GF-D8 (cell line): ENCODE measurements around the gene SPR.
"Not testable (repeated sequence)": the region's sequence is repeated elsewhere in the genome, so short reads cannot be mapped to it uniquely, and the experiment has no call there.

Experiments used
- DNase-seq: peaks from one replicate; lab custom pipeline; 2025; lab: John Stamatoyannopoulos, UW

SPR gene

GRCh38 chr2:72888438-72889202, 1.4 kb downstream of the SPR start:
- no peak for DNase-seq

- DNase-seq, result no peak
These were observed 2.8 kb downstream of the SPR start for GRCh38 chr2:72889991-72890390.

GRCh38 chr2:72891091-72891818, 4.0 kb downstream of the SPR start:
- DNase-seq, result no peak

- DNase-seq, result no peak
These were observed 5.4 kb downstream of the SPR start for GRCh38 chr2:72892506-72893173.

- no peak for DNase-seq
These were observed 6.5 kb downstream of the SPR start for GRCh38 chr2:72893594-72894319.

GRCh38 chr2:72894514-72894913, 7.3 kb downstream of the SPR start:
- no peak for DNase-seq

- DNase-seq, result no peak
These were observed 7.9 kb downstream of the SPR start for GRCh38 chr2:72895154-72895553.

- no peak for DNase-seq
These were observed 8.6 kb downstream of the SPR start for GRCh38 chr2:72895759-72896281.

- no peak for DNase-seq
These were observed 9.2 kb downstream of the SPR start for GRCh38 chr2:72896446-72896845.

- no peak for DNase-seq
These were observed 10.8 kb downstream of the SPR start for GRCh38 chr2:72897785-72898584.

GRCh38 chr2:72898585-72898906, 11.3 kb downstream of the SPR start:
- DNase-seq, result no peak

GRCh38 chr2:72900191-72900825, 13.1 kb downstream of the SPR start:
- DNase-seq, result no peak

- DNase-seq, result no peak
These were observed 14.2 kb downstream of the SPR start for GRCh38 chr2:72901426-72901825.

- not testable (repeated sequence) for DNase-seq
These were observed 20.2 kb downstream of the SPR start for GRCh38 chr2:72907369-72907768.

GRCh38 chr2:72908741-72909140, 21.5 kb downstream of the SPR start:
- DNase-seq, result no peak

- DNase-seq, result no peak
These were observed 24.0 kb downstream of the SPR start for GRCh38 chr2:72911256-72911655.

- no peak for DNase-seq
These were observed 26.4 kb downstream of the SPR start for GRCh38 chr2:72913486-72914205.

GRCh38 chr2:72914206-72914559, 27.0 kb downstream of the SPR start:
- no peak for DNase-seq

GRCh38 chr2:72914589-72915319, 27.5 kb downstream of the SPR start:
- no peak for DNase-seq
